RWPE2 (cell line): ENCODE results near the gene JPH4.

ENCODE experiments used
- ATAC-seq: fragments of 200-7000 bp; cut with Tn5 transposase; 3 replicates; pipeline ENCODE4 v1.9.1; 2021; ENCODE audit warnings: low read depth
- DNase-seq: peaks from one replicate; pipeline ENCODE4 v3.0.0-alpha.2; 2020; ENCODE audit warnings: low spot score
- H3K27ac ChIP-seq: fragments of 450-650 bp; 2 replicates; pipeline ENCODE4 v1.5.1; 2017; ENCODE audit warnings: mild to moderate bottlenecking; ENCODE audit not compliant: poor library complexity, severe bottlenecking
- H3K27me3 ChIP-seq: fragments of 250-450 bp; sonication (Bioruptor Pico); 2 replicates; pipeline ENCODE4 v1.5.1; 2021; ENCODE audit warnings: mild to moderate bottlenecking, moderate library complexity; ENCODE audit not compliant: insufficient read depth, poor library complexity, severe bottlenecking
- H3K36me3 ChIP-seq: fragments of 250-450 bp; sonication (Bioruptor Pico); 2 replicates; pipeline ENCODE4 v1.5.1; 2020; ENCODE audit warnings: low read depth, mild to moderate bottlenecking, moderate library complexity
- H3K4me1 ChIP-seq: fragments of 250-450 bp; sonication (Bioruptor Pico); 2 replicates; pipeline ENCODE4 v1.5.1; 2021; ENCODE audit warnings: mild to moderate bottlenecking, moderate library complexity; ENCODE audit not compliant: insufficient read depth, poor library complexity, severe bottlenecking
- H3K4me3 ChIP-seq: fragments of 250-450 bp; sonication (Bioruptor Pico); 2 replicates; pipeline ENCODE4 v1.5.1; 2021; ENCODE audit warnings: mild to moderate bottlenecking, moderate library complexity; ENCODE audit not compliant: severe bottlenecking
- H3K9me3 ChIP-seq: fragments of 250-450 bp; sonication (Bioruptor Pico); 2 replicates; pipeline ENCODE4 v1.5.1; 2021; ENCODE audit warnings: mild to moderate bottlenecking, moderate library complexity; ENCODE audit not compliant: severe bottlenecking
- CTCF ChIP-seq: fragments of 450-650 bp; IDR thresholded peaks from one replicate; pipeline ENCODE4 v1.5.1; 2017; ENCODE audit warnings: mild to moderate bottlenecking, moderate library complexity; ENCODE audit not compliant: poor library complexity, severe bottlenecking

The JPH4 gene

GRCh38 chr14:23582906-23583760 is 4.5 kb upstream of the JPH4 start:
- no peaks in the 10 kb centered on the region for H3K4me1 ChIP-seq
- TF ChIP-seq CTCF: no peak
- peak; percentile 12; the same call in 1 of the 3 replicates for ATAC-seq

GRCh38 chr14:23580948-23581281 is 2.3 kb upstream of the JPH4 start:
- no peaks in the 10 kb centered on the region for H3K9me3 ChIP-seq
- H3K36me3 ChIP-seq: no peaks in the 10 kb centered on the region
- H3K4me1 ChIP-seq: no peaks in the 10 kb centered on the region
- ATAC-seq (no peak), DNase-seq (no peak)
- H3K27me3 ChIP-seq: peaks cover 45% of the 10 kb centered on the region
- no peak overlapping the region for H3K4me3 ChIP-seq
- no peak overlapping the region for H3K27ac ChIP-seq
- TF ChIP-seq CTCF: no peak

More at GRCh38 chr14:23582906-23583760, 4.5 kb upstream of the JPH4 start:
- H3K27me3 ChIP-seq: peaks cover 23% of the 10 kb centered on the region
- DNase-seq: no peak
- H3K9me3 ChIP-seq: no peaks in the 10 kb centered on the region
- no peak overlapping the region for H3K4me3 ChIP-seq
- H3K27ac ChIP-seq: no peak overlapping the region
- no peaks in the 10 kb centered on the region for H3K36me3 ChIP-seq

GRCh38 chr14:23580152-23580926 is 1.7 kb upstream of the JPH4 start:
- no peak for ATAC-seq
- H3K27me3 ChIP-seq: peaks cover 51% of the 10 kb centered on the region
- H3K4me3 ChIP-seq: no peak overlapping the region
- no peaks in the 10 kb centered on the region for H3K4me1 ChIP-seq
- no peaks in the 10 kb centered on the region for H3K9me3 ChIP-seq
- DNase-seq: no peak
- H3K27ac ChIP-seq: no peak overlapping the region
- no peaks in the 10 kb centered on the region for H3K36me3 ChIP-seq
- no peak for TF ChIP-seq CTCF

GRCh38 chr14:23579739-23580138 is 1.1 kb upstream of the JPH4 start:
- Histone ChIP-seq H3K4me3 (no peak overlapping the region), H3K4me1 (no peaks in the 10 kb centered on the region), H3K36me3 (no peaks in the 10 kb centered on the region), H3K27ac (no peak overlapping the region), H3K9me3 (no peaks in the 10 kb centered on the region), H3K27me3 (peaks cover 54% of the 10 kb centered on the region)
- no peak for ATAC-seq
- no peak for DNase-seq
- no peak for TF ChIP-seq CTCF

- Histone ChIP-seq H3K27ac (no peak overlapping the region), H3K27me3 (peaks cover 59% of the 10 kb centered on the region), H3K4me3 (no peak overlapping the region), H3K36me3 (no peaks in the 10 kb centered on the region), H3K4me1 (no peaks in the 10 kb centered on the region), H3K9me3 (no peaks in the 10 kb centered on the region)
- ATAC-seq (no peak), DNase-seq (no peak)
- no peak for TF ChIP-seq CTCF
These were observed 681 bp upstream of the JPH4 start for GRCh38 chr14:23579311-23579630.
